WERI-Rb-1 (cell line): ENCODE data around the gene BLTP1.

Experiments used
- DNase-seq: peaks from one replicate; pipeline ENCODE4 v3.0.0-alpha.2; 2020
- H3K27ac ChIP-seq: fragments of 250-450 bp; sonication (Bioruptor Pico); 2 replicates; pipeline ENCODE4 v1.5.1; 2020; ENCODE audit warnings: mild to moderate bottlenecking, moderate library complexity
- H3K27me3 ChIP-seq: fragments of 250-450 bp; sonication (Bioruptor Pico); 2 replicates; pipeline ENCODE4 v1.5.1; 2021; ENCODE audit warnings: mild to moderate bottlenecking, low read depth, moderate library complexity; ENCODE audit not compliant: insufficient read depth, severe bottlenecking
- H3K36me3 ChIP-seq: fragments of 250-450 bp; sonication (Bioruptor Pico); 2 replicates; pipeline ENCODE4 v1.5.1; 2020; ENCODE audit warnings: mild to moderate bottlenecking, moderate library complexity
- H3K4me3 ChIP-seq: 2 replicates; pipeline ENCODE4 v1.5.1; 2011; ENCODE audit warnings: low read depth, mild to moderate bottlenecking, control low read depth, low read length
- H3K9me3 ChIP-seq: fragments of 250-450 bp; sonication (Bioruptor Pico); 2 replicates; pipeline ENCODE4 v1.5.1; 2021; ENCODE audit warnings: mild to moderate bottlenecking, moderate library complexity; ENCODE audit not compliant: severe bottlenecking
- TF ChIP-seq, protein P1 (sequence below): IDR thresholded peaks from 2 replicates; pipeline ENCODE4 v1.5.1; 2011; ENCODE audit warnings: low read depth, mild to moderate bottlenecking, control low read depth, inconsistent platforms, low read length

The BLTP1 gene

DNA sequence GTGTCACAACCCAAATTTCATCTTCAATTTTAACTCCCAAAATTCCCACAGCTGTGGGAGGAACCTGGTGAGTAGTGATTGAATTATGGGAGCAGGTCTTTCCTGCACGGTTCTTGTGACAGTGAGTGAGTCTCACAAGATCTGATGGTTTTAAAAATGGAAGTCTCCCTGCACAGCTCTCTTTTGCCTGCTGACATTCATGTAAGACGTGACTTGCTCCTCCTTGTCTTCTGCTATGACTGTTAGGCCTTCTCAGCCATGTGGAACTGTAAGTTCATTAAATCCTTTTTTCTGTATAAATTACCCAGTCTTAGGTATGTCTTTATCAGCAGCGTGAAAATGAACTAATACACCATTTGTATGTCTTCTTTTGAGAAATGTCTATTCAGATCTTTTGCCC lies 13.0 kb upstream of the BLTP1 start:
- Histone ChIP-seq H3K9me3 (no peaks in the 10 kb centered on the region), H3K27ac (no peak overlapping the region)

DNA sequence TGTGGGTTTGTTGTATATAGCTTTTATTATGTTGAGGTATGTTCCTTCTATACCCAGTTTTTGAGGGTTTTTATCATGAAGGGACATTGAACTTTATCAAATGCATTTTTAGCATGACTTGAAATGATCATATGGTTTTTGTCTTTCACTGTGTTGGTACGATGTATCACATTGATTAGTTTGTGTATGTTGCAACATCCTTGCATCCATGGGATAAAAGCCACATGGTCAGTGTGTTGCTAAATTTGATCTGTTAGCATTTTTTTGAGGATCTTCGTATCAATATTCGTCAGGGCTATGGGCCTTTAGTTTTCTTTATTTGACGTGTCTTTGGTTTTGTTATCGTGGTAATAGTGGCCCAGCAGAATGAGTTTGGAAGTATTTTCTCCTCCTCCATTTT lies 11.3 kb upstream of the BLTP1 start:
- TF ChIP-seq, protein P1, sequence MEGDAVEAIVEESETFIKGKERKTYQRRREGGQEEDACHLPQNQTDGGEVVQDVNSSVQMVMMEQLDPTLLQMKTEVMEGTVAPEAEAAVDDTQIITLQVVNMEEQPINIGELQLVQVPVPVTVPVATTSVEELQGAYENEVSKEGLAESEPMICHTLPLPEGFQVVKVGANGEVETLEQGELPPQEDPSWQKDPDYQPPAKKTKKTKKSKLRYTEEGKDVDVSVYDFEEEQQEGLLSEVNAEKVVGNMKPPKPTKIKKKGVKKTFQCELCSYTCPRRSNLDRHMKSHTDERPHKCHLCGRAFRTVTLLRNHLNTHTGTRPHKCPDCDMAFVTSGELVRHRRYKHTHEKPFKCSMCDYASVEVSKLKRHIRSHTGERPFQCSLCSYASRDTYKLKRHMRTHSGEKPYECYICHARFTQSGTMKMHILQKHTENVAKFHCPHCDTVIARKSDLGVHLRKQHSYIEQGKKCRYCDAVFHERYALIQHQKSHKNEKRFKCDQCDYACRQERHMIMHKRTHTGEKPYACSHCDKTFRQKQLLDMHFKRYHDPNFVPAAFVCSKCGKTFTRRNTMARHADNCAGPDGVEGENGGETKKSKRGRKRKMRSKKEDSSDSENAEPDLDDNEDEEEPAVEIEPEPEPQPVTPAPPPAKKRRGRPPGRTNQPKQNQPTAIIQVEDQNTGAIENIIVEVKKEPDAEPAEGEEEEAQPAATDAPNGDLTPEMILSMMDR, result no peak

More for the DNA sequence above, 13.0 kb upstream of the BLTP1 start:
- TF ChIP-seq, protein P1, result no peak
- Histone ChIP-seq H3K4me3 (no peak overlapping the region), H3K27me3 (no peaks in the 10 kb centered on the region), H3K36me3 (no peaks in the 10 kb centered on the region)
- no peak for DNase-seq

DNA sequence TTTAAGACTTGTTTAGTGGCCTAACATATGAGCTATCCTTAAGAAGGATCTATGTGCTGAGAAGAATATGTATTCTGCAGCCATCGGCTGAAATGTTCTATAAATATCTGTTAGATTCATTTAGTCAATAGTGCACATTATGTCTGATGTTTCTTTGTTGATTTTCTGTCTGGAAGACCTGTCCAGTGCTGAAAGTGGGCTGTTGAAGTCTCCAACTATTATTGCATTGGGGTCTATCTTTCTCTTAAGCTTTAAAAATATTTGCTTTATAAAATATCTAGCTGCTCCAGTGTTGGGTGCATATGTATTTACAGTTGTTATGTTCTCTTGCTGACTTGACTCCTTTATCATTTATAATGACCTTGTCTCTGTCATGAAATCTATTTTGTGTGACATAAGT lies 9.4 kb upstream of the BLTP1 start:
- Histone ChIP-seq H3K9me3 (no peaks in the 10 kb centered on the region), H3K36me3 (no peaks in the 10 kb centered on the region), H3K4me3 (no peak overlapping the region), H3K27ac (no peak overlapping the region), H3K27me3 (no peaks in the 10 kb centered on the region)
- TF ChIP-seq, protein P1, result no peak
- DNase-seq, result no peak

More for the DNA sequence above, 11.3 kb upstream of the BLTP1 start:
- no peaks in the 10 kb centered on the region for H3K27me3 ChIP-seq
- no peak for DNase-seq
- no peak overlapping the region for H3K27ac ChIP-seq
- no peaks in the 10 kb centered on the region for H3K36me3 ChIP-seq
- no peak overlapping the region for H3K4me3 ChIP-seq
- no peaks in the 10 kb centered on the region for H3K9me3 ChIP-seq

DNA sequence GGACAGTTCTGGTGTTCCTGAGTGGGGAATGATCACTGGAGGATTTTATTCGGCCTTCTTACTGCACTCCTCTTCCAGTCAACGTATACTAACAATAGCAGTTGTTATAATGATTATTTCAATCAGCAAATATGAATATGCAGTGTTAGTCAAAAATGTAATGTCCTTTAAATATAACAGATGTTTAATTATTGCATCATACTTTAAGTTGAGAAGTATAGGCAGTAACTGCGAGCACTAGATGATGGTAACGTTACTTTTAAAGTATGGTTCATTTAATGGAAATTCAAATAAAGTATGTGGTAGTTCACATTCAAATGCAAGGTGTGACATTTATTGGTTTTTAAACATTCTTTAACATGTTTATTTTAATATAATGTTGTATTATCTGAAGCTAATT lies 5.5 kb upstream of the BLTP1 start:
- H3K4me3 ChIP-seq, result no peak overlapping the region
- DNase-seq, result no peak
- TF ChIP-seq, protein P1, result no peak
- no peaks in the 10 kb centered on the region for H3K36me3 ChIP-seq
- H3K27me3 ChIP-seq, result no peaks in the 10 kb centered on the region
- H3K27ac ChIP-seq, result no peak overlapping the region
- H3K9me3 ChIP-seq, result no peaks in the 10 kb centered on the region

DNA sequence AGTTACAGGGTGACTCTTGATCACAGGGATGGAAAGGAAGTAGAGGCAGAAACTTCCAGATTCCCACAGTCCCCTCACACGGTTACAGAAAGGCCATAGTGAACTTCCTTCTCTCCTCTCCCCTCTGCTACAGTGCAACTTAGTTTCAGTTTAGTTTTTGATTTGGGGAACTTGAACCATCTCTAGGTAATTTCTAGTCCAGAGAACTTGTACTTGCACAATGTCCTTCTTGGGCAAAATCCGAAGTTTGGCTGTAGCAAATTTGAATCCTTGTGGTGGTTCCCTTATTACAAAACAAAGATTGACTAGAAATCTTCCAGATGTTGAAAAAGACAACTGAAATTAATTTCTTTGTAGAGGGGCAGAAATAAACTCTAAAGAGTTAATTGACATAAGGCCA lies 1.2 kb upstream of the BLTP1 start:
- no peak overlapping the region for H3K27ac ChIP-seq
- no peaks in the 10 kb centered on the region for H3K9me3 ChIP-seq
- TF ChIP-seq, protein P1, result no peak
- no peaks in the 10 kb centered on the region for H3K27me3 ChIP-seq
- H3K4me3 ChIP-seq, result no peak overlapping the region
- no peak for DNase-seq
- H3K36me3 ChIP-seq, result peaks cover 13% of the 10 kb centered on the region

DNA sequence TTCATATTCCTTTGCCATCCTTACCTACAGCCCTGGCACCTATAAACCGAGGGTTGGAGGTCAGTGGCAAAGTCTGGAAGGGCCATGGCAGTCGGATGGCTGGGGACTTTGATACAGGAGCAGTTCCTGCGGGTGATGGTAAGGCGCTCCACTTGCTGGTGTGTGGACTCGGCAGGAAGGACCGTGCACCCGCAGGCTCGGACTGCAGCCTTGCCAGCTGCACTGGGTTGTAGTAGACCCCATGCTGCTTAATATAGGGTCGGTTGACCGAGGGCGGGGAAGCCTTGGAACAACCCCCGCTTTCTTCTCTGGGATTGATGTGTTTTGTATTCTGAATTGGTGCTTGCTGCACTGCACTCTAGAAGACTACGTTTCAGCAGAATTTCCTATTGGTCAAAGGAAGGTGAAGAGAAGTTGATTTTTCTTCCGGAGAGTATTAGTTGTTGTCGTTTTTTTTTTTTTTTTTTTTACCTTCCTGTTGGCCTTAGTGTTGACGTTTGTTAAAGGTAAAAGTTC lies 638 bp downstream of the BLTP1 start:
- peak overlapping the region; percentile 77 for H3K27ac ChIP-seq
- DNase-seq, result peak; percentile 40
- H3K36me3 ChIP-seq, result peaks cover 26% of the 10 kb centered on the region

More for the DNA sequence above, 638 bp downstream of the BLTP1 start:
- TF ChIP-seq, protein P1, result no peak
- no peaks in the 10 kb centered on the region for H3K9me3 ChIP-seq
- H3K27me3 ChIP-seq, result no peaks in the 10 kb centered on the region
- H3K4me3 ChIP-seq, result peak overlapping the region; percentile 92
